COLO668 (cell line): ENCODE results near the gene DLG5.

Experiments
- DNase-seq: peaks from one replicate; lab custom pipeline; 2025; ENCODE audit not compliant: unreplicated experiment; lab: John Stamatoyannopoulos, UW

The DLG5 gene

DNA sequence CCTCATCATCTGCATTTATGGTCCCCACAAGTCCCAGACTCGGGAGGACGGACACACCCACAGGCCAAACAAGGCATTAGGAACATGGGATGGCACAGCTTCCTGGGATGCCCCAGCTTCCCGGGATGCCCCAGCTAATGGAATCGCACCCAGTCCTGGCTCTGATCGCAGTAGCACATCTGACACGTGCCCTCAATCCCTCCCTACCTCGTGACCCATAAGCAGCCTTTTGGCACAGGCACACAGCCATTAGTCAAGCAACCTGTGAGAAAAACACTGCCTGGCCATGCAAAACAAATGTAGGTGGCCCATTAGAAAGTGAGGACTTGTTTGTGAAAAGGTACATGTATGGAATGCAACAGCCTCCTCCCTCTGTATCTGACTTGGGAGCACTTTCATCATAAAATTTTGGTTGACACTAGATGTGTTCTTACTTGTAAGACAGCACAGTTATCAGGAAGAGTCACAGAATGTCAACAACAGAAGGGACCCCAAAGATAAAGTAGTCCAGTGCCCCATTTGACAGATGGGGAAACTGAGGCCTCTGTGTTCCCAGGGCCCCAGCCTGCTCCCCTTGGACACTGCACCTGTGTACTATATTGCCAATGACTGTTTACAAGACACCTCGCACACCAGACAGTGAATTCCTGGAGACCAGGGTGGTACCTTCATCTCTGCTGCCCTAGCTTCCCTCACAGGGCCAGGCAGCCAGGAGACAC lies 34.4 kb downstream of the DLG5 start:
- no peak for DNase-seq

DNA sequence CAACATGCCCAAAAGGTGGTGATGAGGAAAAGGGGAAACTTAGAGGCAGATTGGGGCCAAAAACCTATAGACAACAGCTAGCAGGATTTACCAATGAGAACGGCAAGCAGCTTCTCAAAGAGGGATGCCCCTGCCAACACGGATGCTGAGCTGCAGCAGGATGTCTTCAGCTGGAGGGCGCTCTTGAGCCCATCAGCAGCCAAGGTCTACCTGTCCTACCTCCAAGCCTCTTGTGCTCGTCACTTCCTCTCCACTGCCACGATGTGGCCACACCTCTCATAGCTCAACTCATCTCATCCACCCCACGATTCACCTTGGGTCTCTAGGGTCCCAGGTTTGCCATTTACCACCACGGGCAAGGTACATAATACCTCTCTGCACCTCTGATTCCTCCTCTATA lies 36.5 kb downstream of the DLG5 start:
- no peak for DNase-seq

DNA sequence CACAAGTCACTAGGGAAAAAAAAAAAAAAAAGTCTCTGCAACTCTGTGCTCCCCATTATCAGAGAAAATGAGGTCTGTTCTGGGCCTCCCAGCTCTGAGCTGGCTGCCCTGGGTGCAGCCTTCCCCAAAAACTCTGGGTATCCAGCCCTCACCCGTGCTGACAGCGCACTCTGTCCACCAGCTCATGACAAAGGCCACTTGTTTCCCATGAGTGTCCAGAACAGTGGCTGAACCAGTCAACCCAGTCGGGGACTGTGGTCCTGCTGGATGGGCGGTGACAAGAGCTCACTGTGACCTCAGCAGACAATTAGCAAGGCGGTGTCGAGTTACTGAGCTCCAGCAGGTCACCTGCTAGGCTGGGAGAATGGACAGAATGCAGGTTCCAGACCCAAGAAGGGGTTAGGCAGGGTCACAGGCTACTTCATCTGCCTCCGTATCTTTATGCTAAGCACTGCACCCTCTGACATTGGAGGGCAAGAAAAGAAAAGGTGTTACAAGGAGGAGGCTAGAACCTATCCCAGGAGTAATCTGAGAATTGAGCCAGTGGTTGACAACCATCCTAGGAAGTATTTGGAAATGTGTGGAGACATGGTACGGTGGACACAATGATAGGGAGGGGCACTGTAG lies 37.2 kb downstream of the DLG5 start:
- peak; percentile 76 for DNase-seq

GRCh38 chr10:77888356-77888703 lies 38.2 kb downstream of the DLG5 start:
- no peak for DNase-seq

DNA sequence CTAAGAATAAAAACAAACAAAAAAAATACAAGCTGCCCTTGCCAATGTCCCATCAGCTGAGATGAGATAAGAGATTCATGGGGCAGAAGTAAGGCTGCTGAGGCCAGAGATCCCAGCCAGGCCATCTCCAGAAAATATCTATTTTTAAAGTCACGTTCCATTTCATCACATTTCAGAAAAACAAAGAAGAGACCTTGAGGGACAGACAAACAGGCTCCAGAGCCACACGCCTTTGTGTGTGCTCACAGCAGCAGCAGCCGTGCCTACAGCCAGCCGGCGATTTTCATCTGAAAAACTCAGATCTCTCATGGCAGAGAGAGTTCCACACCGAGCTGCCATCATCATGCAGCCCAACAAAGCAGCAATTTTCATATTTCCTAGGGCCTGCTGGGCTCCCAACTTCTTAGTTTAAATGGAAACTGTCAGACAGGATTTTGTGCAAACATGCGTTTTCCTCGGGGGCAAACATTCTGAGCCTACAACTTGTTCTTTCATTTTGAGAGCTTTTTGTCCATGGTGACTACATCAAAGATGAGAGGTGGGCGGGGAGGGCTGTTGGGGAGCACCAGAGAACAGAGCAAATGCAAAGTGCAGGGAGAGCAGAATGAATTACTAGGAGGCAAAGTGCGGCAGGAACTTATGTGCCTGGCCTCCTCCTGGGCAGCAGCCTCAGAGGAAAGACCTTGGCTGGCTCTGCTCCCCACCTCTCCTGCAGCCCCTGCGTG lies 38.8 kb downstream of the DLG5 start:
- DNase-seq, result no peak

- DNase-seq, result no peak
Measured at GRCh38 chr10:77886795-77887355, 39.7 kb downstream of the DLG5 start.

DNA sequence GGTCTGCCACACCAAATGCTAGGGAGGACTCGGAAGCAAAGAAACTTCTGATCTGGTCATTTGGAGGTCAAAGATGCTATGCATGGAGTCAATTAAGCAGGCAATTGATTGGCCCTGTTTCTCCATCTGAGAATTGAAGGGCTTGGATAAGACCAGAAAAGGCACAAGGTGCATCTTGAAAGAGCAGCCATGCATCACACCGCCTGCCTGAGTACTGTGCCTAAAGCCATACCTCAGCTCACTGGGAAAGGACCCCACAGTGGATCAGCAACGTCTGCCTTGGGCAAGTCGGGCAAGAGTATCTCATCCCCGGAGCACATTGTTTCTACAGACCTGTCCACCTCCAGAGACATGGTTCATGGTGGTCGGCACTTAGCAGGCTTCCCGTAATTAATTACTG lies 42.4 kb downstream of the DLG5 start:
- DNase-seq, result no peak

GRCh38 chr10:77881636-77882035 lies 44.9 kb downstream of the DLG5 start:
- DNase-seq, result no peak

GRCh38 chr10:77881222-77881621 lies 45.3 kb downstream of the DLG5 start:
- DNase-seq, result no peak

DNA sequence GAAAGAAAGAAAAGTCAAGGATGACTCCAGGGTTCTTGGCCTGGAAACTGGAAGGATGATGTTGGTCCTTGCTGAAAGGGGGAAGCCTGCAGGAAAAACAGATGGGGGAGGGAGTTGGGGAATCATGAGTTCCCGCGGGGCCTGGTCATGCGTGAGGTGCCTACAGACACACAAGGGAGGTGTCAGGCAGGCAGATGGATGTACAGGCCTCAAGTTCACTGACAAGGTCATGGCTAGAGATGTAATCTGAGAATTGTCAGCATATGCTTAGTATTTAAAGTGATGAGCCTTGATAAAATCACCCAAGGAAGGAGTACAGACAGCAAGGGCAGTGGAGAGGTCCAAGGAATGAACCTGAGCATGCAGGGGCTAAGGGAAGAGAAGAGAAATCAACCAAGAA lies 46.8 kb downstream of the DLG5 start:
- DNase-seq, result no peak

GRCh38 chr10:77879065-77879464 lies 47.5 kb downstream of the DLG5 start:
- DNase-seq, result no peak

DNA sequence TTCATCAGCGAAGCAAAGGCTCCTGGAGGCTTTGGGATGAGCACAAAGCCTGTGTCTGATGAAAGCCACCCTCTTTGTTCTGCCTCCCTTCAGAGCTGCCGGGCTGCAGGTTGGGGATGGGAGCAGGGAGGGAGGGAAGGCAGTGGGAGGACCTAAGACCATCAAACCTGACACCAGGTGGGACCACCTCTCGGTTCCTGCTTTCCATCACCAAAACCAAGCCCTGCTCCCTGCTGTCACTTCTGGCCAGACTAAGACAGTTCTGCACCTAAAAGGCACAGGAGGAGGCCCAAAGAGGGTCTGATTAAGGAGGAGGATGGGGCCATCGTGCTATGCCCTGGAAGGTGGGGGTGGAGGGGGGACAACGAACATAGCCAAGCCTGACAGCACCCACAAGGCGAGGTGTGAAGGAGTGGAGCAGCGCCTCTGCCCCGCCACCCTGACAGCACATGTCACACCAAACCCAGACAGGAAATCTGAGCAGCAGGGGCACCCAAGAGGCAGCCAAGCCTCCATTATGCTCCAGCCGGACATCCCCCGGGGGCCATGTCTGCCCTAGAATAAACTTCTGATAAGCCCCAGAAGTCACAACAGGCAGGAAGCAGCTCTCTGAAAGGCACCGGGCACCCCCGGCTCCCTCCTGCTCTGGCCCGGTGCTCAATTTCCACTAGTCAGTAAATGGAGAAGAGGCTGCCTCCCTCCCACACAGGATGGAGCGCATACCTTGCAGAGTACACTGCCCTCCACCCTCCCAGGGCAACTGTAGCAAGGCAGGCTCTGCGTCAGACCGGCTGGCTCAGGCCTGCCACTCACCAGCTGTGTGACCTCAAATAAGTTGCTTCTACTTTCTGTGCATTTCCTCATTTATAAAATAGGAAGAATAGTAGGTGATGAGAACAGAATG lies 48.9 kb downstream of the DLG5 start:
- DNase-seq, result peak; percentile 9

DNA sequence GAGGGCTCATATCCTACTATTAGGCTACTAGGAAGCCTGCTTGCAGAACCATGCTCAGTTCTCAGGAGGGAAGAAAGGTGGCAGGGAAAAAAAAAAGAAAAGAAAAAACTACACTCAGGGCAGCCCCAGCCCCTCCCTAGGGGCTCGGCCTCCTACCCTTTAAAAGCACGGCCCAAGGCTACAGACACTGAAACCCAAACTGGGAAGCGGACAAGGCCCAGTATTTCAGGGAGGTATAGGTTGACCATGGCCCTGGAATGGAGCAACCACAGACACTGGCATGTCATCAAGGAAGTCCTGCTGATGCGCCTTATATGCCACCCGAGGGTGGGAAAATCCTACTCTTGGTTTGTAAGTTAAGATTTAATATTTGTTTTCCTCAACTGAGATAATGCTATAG lies 50.8 kb downstream of the DLG5 start:
- DNase-seq, result no peak

DNA sequence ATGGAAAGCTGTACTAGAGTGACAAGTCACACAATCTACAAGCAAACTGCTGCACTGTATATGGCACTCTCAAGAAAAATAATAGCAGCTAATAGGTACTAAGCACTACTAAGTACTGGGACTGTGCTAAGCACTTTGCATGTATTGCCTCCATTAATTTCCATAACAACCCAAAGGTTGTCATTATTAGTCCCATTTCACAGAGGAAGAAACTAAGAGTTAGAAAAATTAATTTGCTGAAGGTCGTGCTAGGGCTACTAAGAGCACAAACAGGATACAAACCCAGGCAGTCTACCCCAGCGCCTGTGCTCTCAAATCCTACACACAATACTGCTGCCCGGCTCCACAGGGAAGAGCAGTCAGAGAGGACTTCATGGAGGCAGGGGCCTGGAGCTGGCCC lies 51.7 kb downstream of the DLG5 start:
- DNase-seq, result no peak

GRCh38 chr10:77873536-77874380 lies 52.8 kb downstream of the DLG5 start:
- peak; percentile 18 for DNase-seq

DNA sequence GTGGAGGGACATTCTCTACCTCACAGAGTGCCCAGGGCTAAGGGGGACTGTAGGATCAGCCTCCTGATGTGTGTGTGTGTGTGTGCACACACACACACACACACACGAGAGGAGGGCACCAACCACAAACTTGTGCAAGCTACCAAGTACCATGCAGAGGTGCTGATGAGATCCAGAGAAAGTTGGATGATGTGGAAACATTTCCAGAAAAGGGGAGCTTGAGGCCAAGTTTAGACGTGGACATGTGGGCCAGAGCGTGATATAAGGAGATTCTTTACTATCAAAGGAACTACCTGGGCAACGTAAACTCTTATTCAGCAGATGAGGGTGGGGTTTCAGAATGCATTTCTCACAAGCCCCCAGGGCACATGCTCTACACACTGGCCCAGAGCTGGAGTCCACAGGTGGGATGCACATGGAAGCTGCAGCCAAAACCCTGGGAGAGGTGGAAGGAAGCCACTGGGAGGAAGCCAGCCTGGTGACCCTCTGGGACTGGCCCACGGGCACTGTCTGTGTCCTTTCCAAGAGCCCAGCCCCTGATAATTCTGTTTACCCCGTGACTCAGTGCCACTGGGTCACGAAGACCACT lies 53.5 kb downstream of the DLG5 start:
- DNase-seq, result no peak

DNA sequence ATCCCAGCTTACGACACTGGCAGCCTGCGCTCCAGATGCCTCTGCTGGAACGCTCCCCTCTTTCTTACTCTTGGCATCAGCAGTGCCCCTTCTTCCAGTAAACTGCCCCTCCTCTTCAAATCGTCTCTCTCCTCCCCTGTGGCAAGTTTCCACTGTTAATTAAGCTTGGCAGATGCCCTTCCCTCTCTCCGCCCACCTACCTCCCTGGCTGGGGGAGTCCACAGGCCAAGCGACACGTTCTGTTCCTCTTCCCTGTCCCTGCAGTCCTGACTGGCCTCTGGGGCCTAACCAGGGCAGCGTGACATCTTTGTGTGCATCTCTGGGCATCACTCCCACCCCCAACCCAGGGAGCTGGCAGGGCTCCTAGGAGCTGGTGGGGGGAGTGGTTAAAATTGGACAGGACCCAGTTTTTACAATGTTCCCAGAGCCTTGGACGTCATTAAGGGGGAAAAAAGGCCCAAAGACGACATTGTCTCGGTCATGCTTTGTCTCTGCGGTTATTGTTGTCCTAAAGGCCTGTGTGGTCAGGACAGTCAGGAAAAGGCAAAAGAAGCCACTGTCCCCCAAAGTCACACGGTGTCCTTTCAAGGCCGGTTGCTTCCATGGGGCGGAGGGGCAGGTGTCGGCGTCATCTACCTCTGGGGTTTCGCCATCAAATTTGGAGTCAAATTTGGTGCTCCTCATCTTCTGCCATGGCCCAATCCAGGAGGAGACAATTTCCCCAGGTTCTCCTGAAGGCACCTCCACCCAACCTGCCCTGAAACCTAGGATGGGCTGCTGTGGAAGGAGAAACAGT lies 54.2 kb downstream of the DLG5 start:
- DNase-seq, result no peak

DNA sequence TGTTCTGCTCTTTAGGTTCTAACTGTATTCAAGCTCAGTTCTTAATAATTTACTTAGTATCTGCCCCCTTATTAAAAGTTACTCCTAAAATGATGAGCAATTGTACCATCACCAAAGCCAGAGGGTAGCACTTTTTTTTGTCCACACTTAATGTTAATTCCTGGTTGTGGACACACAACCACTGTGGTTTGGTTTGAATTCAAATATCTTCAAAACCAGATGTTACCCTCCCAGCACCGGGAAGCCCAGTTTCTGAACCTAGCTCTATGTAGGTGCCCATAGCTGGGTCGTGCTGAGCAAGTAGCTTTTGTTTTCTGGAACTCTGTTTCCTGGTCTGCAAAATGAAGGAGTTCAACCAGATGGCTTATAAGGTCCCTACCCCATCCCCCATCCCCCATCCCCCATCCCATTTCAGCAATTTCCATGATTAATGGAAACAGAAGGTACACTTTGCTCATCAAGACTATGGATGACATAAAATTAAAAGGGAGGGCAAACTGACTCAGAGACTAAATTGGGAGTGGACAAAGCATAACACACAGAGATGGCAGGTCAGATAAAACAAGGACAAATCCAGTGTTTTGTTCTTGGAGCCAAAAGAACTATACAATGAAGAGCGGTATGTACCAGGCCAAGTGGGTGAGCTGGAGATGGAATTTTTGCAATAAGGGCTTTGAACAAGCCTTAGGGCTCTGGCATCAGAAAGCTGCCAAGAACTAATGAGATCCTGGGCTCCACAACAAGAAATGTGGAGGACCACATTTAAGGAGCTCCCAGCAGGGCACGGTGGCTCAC lies 56.7 kb downstream of the DLG5 start:
- DNase-seq, result no peak
